GM21367 (cell line): ENCODE results near the gene CREBL2.

ENCODE experiments used
- ATAC-seq: cut with Tn5 transposase; IDR thresholded peaks from one replicate; pipeline ENCODE4 v1.9.1; 2021; ENCODE audit not compliant: unreplicated experiment

Gene CREBL2

DNA sequence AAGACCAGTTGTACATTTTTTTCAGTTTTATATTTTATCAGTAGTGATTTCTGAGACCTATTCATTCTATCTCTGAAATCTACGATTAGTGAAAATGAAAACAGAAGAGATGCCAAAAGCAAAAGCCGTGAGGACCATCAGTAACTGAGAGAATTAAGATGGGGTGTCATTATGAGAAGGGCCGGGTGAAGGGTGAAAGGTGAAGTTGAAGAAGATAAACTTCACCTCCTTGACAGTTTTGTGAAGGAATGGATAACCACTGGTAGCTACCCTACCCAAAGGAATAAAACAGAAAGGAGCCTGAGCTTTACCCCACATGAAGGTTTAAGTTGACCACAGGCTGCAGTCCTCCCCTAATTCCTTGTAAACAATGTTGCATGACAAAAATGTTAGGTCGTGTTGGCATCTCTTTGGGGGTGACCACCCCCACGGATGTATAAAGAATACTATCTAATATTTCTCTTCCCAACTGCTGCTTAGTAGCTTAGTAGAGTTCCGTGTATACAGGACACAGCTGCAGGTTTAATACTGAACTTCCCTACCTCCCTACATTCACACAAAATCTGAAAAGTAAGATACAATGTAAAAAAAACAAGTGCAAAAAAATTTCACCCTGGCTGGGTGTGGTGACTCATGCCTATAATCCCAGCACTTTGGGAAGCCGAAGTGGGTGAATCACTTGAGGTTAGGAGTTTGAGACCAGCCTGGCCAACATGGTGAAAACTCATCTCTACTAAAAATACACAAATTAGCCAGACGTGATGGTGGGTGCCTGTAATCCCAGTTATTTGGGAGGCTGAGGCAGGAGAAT lies 60.4 kb downstream of the CREBL2 start:
- no peak for ATAC-seq

DNA sequence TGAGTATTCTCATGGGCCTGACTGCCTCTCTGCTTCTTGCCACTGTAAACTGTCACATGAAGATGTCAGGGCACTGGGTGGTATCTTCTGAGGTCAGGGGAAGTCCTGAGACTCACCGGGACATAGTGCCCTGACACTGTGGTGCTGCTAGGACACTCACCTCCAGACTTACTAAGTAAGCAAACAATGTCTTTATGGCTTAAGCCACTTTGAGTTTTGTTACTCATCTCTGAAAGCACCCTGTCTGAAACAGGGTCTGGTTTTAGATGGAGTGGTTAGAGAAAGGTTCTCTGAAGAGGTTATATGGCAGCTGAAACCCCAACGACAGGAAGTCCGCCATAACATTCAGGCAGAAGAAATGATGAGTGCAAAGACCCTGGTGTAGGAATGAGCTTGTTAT lies 61.6 kb downstream of the CREBL2 start:
- no peak for ATAC-seq

GRCh38 chr12:12676605-12677004 lies 64.9 kb downstream of the CREBL2 start:
- ATAC-seq: no peak

DNA sequence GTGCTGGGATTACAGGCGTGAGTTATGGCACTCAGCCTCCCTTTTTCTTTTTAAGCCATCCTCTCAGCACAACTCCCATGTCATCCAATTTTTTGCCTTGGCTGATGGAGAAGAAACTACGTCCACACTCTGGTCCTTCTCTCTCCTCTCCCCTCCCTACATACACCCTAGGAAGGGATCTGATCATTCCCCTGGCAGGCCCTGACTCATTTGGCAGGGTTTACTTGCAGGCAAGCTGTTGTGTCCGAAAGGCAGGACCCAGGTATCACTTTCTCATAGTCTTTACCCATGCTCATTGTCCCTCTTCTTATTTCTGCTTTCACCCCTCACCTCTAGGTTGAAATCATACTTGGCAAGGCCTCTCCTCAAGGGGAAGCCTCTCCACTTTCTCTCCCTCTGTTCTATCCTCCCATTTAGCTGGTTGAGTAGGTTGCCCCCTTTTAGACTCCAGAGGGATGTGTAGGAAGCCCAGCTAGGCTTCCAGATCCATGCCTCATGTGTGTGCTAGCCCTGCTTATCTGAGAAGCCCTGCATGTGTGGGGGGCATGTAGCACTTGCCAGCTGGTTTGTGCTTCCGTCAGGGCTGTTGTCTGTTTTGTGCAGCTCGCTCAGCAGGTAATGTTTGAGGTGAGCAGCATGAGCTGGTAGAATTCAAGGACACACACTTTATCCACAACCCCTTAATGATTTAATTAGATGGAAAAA lies 69.5 kb downstream of the CREBL2 start:
- no peak for ATAC-seq

GRCh38 chr12:12682284-12682683 lies 70.6 kb downstream of the CREBL2 start:
- ATAC-seq: no peak

- no peak for ATAC-seq
Measured at GRCh38 chr12:12683136-12683697, 71.5 kb downstream of the CREBL2 start.

DNA sequence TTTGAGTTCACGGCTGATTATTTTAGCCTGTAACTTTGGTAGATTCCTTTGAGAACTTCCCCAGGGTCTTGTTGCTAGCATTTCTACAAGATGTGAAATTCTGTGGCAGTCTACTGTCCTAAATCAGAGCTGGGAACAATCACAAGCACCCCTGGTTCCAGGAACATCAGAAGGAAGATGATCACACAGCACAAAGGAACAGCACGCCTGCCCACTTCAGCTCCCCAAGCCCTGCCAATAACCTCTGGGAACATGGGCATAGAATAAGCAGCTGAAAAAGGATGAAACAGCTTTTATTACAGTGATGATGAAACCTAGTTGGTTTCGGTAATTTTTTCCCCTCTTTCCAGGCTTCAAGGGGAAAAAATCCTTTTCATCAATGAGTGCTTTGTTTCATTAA lies 72.0 kb downstream of the CREBL2 start:
- no peak for ATAC-seq

DNA sequence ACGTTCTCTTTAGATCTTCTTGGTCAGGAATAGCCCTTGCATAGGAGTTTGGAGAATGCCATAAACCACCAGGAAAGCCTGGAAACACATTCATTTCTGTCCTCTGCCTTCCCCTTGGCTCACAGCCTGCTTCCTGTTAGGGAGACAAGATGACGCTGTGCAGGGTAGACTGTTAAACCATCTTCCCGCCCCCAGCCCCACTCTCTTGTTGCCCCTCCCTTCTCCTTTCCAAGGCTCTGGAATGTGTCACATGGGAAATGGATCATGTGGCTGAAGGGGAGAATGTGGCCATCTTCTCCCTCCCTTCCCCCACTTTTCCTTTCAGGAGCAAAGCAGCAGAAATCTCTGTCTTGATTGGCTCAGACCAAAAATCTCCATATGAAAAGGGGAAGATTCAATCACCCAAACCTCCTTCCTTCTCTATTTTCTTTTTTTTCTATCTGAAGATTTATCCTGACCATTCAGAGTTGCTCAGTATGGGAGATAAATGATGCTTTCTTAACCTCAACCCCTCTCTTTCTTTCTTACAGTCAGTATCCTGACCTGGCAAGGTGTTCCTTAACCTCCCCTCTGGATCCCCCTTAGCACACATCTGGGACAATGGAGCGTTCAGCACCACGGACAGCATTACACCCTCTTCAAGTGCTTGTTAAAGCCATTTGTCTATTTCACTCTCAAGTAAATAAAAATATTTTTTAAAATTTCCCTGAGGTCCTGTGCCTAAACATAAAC lies 72.9 kb downstream of the CREBL2 start:
- ATAC-seq: no peak

GRCh38 chr12:12685305-12685704 lies 73.6 kb downstream of the CREBL2 start:
- ATAC-seq: no peak

GRCh38 chr12:12686472-12686871 lies 74.8 kb downstream of the CREBL2 start:
- ATAC-seq: no peak

- ATAC-seq: no peak
Measured at GRCh38 chr12:12686925-12687324, 75.2 kb downstream of the CREBL2 start.

- ATAC-seq: no peak
Measured at GRCh38 chr12:12689647-12690300, 78.1 kb downstream of the CREBL2 start.

DNA sequence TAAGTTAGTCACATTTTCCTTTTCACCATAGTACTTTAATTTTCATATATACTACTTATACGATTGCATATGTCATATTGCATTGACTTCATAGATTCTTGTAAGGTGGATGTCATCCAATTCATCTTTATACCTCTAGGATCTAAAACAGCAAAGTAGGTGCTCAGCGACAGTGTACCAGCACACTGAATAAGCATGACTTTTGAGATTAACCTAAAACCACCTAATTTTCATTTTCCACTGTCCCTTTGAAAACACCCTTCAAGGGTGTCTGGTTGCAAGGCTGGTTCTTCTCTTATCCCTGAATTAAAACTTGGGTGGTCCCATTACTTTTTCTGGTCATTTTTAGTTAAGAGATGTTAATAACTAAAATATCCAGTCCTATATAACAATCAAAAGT lies 79.9 kb downstream of the CREBL2 start:
- no peak for ATAC-seq

DNA sequence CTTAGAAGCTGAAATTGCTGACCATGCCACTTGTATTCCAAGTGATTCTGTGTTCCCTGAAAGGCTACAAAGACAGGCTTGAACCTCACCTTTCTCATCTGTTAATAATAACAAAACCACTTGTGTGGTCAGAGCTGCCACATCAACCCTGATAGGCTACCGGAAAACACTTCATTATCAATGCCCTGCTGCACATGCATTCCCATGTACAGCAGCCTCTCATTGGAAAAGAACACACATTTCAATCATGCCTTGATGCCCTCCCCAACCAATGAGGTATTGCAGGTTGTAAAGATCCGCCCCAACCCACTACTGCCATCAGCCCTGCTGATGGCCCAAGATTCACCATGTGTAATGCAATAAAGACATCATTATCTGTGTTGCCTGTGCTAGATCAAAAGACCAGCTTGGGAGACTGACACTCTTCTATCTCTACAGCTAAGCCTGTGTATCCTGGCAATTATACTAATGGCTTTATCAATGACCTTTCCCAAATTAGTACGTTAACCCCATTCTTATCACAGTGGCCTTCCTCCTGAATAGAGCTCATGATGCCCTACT lies 81.5 kb downstream of the CREBL2 start:
- ATAC-seq: no peak
